Mammary epithelial cell (primary cell): ENCODE results near the gene P2RY14.

Experiments used
- EZH2 ChIP-seq: IDR thresholded peaks from 2 replicates; pipeline ENCODE4 v1.6.1; 2012; ENCODE audit warnings: low read length, inconsistent platforms, borderline replicate concordance
- TF ChIP-seq, protein P1 (sequence below), 2 donors: IDR thresholded peaks in 1 of 2; conservative IDR thresholded peaks in 1 of 2; 2 replicates each; pipeline ENCODE4 v1.5.1; 2011 to 2012; ENCODE audit warnings: inconsistent platforms in 2 of 2, low read length in 2 of 2, mild to moderate bottlenecking in 2 of 2, control low read depth in 1 of 2, low read depth in 1 of 2; ENCODE audit not compliant: insufficient read depth in 1 of 2; ENCODE audit errors: extremely low read depth in 1 of 2

DNA sequence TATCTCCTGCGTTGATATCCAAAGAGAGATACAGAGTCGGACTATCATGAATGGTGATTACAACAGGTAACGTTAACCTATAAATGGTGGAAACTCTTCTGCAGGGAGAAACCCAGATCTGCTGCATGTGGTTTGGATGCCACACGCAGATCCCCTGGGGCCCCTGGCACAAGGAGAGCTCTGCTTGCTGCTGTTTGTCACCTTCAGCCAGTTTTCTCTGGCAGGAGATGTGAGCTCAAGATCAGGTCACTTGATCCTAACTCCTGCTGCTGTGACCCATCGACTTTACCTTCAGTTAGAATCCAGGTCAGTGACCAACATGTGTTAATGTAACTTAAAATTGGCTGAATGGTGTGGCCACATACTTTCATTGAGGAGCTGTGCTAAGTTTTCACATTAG, 51.5 kb downstream of the P2RY14 start:
- TF ChIP-seq EZH2 = no peak
- TF ChIP-seq, protein P1, sequence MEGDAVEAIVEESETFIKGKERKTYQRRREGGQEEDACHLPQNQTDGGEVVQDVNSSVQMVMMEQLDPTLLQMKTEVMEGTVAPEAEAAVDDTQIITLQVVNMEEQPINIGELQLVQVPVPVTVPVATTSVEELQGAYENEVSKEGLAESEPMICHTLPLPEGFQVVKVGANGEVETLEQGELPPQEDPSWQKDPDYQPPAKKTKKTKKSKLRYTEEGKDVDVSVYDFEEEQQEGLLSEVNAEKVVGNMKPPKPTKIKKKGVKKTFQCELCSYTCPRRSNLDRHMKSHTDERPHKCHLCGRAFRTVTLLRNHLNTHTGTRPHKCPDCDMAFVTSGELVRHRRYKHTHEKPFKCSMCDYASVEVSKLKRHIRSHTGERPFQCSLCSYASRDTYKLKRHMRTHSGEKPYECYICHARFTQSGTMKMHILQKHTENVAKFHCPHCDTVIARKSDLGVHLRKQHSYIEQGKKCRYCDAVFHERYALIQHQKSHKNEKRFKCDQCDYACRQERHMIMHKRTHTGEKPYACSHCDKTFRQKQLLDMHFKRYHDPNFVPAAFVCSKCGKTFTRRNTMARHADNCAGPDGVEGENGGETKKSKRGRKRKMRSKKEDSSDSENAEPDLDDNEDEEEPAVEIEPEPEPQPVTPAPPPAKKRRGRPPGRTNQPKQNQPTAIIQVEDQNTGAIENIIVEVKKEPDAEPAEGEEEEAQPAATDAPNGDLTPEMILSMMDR (conservative IDR thresholded peaks at IDR 0.05 in 1 of 2, IDR thresholded peaks at IDR 0.05 in 1 of 2; ENCODE audit: extremely low read depth in 1 of 2, insufficient read depth in 1 of 2, low read depth in 1 of 2, low read length in 2 of 2) = no peak
